ENCODE data around the gene FAM117A.

- peak; percentile 100 for TF ChIP-seq CTCF (IDR thresholded peaks at IDR 0.05)
- TF ChIP-seq EP300 (IDR thresholded peaks at IDR 0.05; ENCODE audit: borderline replicate concordance in 1 of 2, low read depth in 1 of 2, low read length in 1 of 2) = no peak
- TF ChIP-seq FOXM1 (IDR thresholded peaks at IDR 0.05; ENCODE audit: low read depth) = no peak
- no peak for TF ChIP-seq USF1 (IDR thresholded peaks at IDR 0.05; ENCODE audit: borderline replicate concordance, low read depth)
- TF ChIP-seq EZH2phosphoT487 (IDR thresholded peaks at IDR 0.05; ENCODE audit: borderline replicate concordance, low read depth) = no peak
- TF ChIP-seq RCOR1 (IDR thresholded peaks at IDR 0.05; ENCODE audit: low read length) = no peak
- no peak for TF ChIP-seq SIN3A (IDR thresholded peaks at IDR 0.05; ENCODE audit: borderline replicate concordance, low read depth, low read length)
- no peak for TF ChIP-seq NFIC (IDR thresholded peaks at IDR 0.05; ENCODE audit: borderline replicate concordance)
Measured at GRCh38 chr17:49694847-49695697, 68.9 kb downstream of the FAM117A start.
